ENCODE results near the gene L3MBTL4. TPM values are rescaled to one million over a fixed set of nuclear protein-coding genes. Genes with fewer than 3 reads are reported as not detected.

L3MBTL4 gene
- total RNA-seq, 1 donor from 2014 or later = 17.5 TPM

- peaks cover 25% of the 10 kb centered on the region for H3K36me3 Mint-ChIP-seq
- H3K27ac Mint-ChIP-seq = no peak overlapping the region
- no peaks in the 10 kb centered on the region for H3K27me3 Mint-ChIP-seq (ENCODE audit: low read depth)
- DNase-seq (ENCODE audit: low spot score in 2 of 2, unreplicated experiment in 2 of 2) = no peak
- H3K9me3 Mint-ChIP-seq = peaks cover 32% of the 10 kb centered on the region
- TF ChIP-seq, protein P1, sequence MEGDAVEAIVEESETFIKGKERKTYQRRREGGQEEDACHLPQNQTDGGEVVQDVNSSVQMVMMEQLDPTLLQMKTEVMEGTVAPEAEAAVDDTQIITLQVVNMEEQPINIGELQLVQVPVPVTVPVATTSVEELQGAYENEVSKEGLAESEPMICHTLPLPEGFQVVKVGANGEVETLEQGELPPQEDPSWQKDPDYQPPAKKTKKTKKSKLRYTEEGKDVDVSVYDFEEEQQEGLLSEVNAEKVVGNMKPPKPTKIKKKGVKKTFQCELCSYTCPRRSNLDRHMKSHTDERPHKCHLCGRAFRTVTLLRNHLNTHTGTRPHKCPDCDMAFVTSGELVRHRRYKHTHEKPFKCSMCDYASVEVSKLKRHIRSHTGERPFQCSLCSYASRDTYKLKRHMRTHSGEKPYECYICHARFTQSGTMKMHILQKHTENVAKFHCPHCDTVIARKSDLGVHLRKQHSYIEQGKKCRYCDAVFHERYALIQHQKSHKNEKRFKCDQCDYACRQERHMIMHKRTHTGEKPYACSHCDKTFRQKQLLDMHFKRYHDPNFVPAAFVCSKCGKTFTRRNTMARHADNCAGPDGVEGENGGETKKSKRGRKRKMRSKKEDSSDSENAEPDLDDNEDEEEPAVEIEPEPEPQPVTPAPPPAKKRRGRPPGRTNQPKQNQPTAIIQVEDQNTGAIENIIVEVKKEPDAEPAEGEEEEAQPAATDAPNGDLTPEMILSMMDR (IDR thresholded peaks at IDR 0.05; ENCODE audit: unreplicated experiment) = no peak
- peaks cover 24% of the 10 kb centered on the region for H3K4me1 Mint-ChIP-seq
- H3K4me3 Mint-ChIP-seq = no peak overlapping the region
These were observed 158.8 kb downstream of the L3MBTL4 start for GRCh38 chr18:6255886-6256285.

DNA sequence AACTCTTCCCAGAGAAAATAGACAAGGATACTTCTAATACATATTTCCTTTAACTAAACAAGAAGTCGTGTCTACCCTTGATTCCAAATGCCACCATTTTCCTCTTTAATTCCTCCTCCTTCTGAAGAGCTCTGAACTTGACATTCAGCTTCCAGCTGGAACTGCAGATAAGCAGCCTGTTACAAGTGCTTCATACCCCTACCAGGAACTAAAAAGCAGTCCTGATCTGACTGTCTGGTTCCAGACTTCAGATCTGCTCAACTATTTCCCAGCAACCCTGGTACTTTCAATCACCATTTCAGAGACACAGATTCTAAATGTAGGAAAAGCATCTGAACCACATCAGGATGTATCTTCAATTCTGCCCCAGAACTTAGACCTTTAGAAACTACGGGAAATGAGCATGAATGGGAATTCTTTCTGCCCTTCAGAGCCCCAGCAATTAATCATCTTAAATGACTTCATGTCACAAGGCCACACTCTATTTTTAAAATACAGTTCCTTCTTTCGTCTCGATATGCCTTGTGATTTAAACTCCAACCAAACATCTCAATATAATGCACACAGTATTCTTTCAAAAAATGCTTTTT is 159.5 kb downstream of the L3MBTL4 start:
- no peaks in the 10 kb centered on the region for H3K27me3 Mint-ChIP-seq (ENCODE audit: low read depth)
- H3K36me3 Mint-ChIP-seq = peaks cover 19% of the 10 kb centered on the region
- TF ChIP-seq, protein P1 (IDR thresholded peaks at IDR 0.05; ENCODE audit: unreplicated experiment) = no peak
- H3K27ac Mint-ChIP-seq = peak overlapping the region; percentile 48
- no peak overlapping the region for H3K4me3 Mint-ChIP-seq
- DNase-seq (ENCODE audit: low spot score in 2 of 2, unreplicated experiment in 2 of 2) = no peak
- H3K4me1 Mint-ChIP-seq = peaks cover 24% of the 10 kb centered on the region
- H3K9me3 Mint-ChIP-seq = peaks cover 25% of the 10 kb centered on the region

- Mint-ChIP-seq H3K36me3 (peaks cover 13% of the 10 kb centered on the region), H3K4me3 (no peak overlapping the region), H3K4me1 (peaks cover 24% of the 10 kb centered on the region), H3K9me3 (peaks cover 18% of the 10 kb centered on the region), H3K27me3 (ENCODE audit: low read depth) (no peaks in the 10 kb centered on the region), H3K27ac (peak overlapping the region; percentile 48)
- DNase-seq (ENCODE audit: low spot score in 2 of 2, unreplicated experiment in 2 of 2) = no peak
- TF ChIP-seq, protein P1 (IDR thresholded peaks at IDR 0.05; ENCODE audit: unreplicated experiment) = no peak
These were observed 160.3 kb downstream of the L3MBTL4 start for GRCh38 chr18:6254456-6254855.

DNA sequence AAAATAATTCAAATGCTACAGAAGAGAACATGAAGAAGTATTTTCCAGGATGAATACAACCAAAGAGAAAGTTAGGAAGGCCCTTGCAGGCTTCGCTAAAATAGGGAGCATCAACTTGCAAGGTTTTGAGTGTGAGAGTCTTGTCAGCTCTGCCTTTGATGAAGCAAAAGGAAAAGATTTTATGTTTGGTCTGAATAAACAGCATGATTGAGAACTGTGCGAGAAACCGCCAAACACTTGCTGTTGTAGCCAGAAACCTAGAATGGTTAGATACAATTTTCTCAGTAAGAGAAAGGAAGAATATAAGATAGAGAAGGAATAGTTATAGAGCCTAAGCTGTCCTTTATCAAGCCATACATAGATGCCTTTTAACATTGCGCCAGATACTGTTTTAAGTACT is 163.6 kb downstream of the L3MBTL4 start:
- Mint-ChIP-seq H3K4me1 (peaks cover 20% of the 10 kb centered on the region), H3K4me3 (no peak overlapping the region), H3K9me3 (peaks cover 5% of the 10 kb centered on the region), H3K27ac (no peak overlapping the region), H3K27me3 (ENCODE audit: low read depth) (no peaks in the 10 kb centered on the region), H3K36me3 (no peaks in the 10 kb centered on the region)
- DNase-seq (ENCODE audit: low spot score in 2 of 2, unreplicated experiment in 2 of 2) = no peak
- TF ChIP-seq, protein P1 (IDR thresholded peaks at IDR 0.05; ENCODE audit: unreplicated experiment) = no peak

DNA sequence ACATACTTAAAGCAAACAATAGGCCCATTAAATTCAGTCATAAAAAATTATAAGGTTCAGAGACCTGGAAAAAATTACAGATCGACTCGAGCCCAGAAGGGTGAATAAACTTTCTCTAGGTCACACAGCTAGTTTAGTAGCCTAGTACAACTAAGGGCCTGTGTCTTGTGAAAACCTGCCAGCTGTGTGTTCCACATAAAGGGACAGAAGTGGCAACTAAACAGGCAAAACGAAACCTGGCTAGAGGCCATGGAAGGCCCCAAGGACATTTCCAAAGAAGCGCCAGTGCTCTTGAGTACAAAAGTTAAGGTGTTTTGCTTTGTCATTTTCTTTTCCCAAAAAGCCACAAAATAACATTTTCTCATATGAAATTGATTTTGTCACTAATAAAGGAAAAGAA is 164.9 kb downstream of the L3MBTL4 start:
- peaks cover 5% of the 10 kb centered on the region for H3K9me3 Mint-ChIP-seq
- no peaks in the 10 kb centered on the region for H3K27me3 Mint-ChIP-seq (ENCODE audit: low read depth)
- DNase-seq (ENCODE audit: low spot score in 2 of 2, unreplicated experiment in 2 of 2) = no peak
- H3K36me3 Mint-ChIP-seq = no peaks in the 10 kb centered on the region
- H3K4me3 Mint-ChIP-seq = no peak overlapping the region
- TF ChIP-seq, protein P1 (IDR thresholded peaks at IDR 0.05; ENCODE audit: unreplicated experiment) = no peak
- H3K4me1 Mint-ChIP-seq = peaks cover 9% of the 10 kb centered on the region
- H3K27ac Mint-ChIP-seq = no peak overlapping the region

- no peak overlapping the region for H3K4me3 Mint-ChIP-seq
- H3K9me3 Mint-ChIP-seq = peaks cover 5% of the 10 kb centered on the region
- TF ChIP-seq, protein P1 (IDR thresholded peaks at IDR 0.05; ENCODE audit: unreplicated experiment) = no peak
- no peak for DNase-seq (ENCODE audit: low spot score in 2 of 2, unreplicated experiment in 2 of 2)
- no peak overlapping the region for H3K27ac Mint-ChIP-seq
- no peaks in the 10 kb centered on the region for H3K27me3 Mint-ChIP-seq (ENCODE audit: low read depth)
- H3K36me3 Mint-ChIP-seq = no peaks in the 10 kb centered on the region
- peaks cover 4% of the 10 kb centered on the region for H3K4me1 Mint-ChIP-seq
These were observed 165.5 kb downstream of the L3MBTL4 start for GRCh38 chr18:6249170-6249569.
